OCI-M2 (cell line): ENCODE measurements around the gene OR2J1.
"Not testable (repeated sequence)": the region's sequence is repeated elsewhere in the genome, so short reads cannot be mapped to it uniquely, and the experiment has no call there.

Experiments used
- DNase-seq: peaks from one replicate; lab custom pipeline; 2025; ENCODE audit not compliant: unreplicated experiment; lab: John Stamatoyannopoulos, UW

The OR2J1 gene

DNA sequence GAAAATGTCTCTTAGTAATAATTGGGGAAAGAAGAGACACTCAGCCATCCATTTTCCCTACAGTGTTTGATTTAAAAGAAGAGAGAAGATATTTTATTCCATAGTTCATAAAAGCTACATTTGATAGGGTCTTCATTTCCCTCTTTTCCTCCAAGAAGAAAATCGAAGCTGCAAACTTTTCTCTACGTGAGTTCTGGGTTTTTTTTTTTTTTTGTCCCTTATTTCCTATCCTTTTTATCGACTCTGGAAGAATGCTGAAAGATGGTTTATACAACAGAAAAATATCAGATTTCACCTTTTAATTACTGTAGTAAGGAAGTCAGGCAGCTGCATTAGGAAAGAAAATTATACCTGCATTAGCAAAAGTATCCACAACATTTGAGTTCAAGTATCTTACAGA lies at the start of gene OR2J1:
OR2J1 (plus strand) TSS at position 301 of the 400 bp plus-strand sequence. CDS start 1,453 bp downstream, outside the sequence.
- no peak for DNase-seq

DNA sequence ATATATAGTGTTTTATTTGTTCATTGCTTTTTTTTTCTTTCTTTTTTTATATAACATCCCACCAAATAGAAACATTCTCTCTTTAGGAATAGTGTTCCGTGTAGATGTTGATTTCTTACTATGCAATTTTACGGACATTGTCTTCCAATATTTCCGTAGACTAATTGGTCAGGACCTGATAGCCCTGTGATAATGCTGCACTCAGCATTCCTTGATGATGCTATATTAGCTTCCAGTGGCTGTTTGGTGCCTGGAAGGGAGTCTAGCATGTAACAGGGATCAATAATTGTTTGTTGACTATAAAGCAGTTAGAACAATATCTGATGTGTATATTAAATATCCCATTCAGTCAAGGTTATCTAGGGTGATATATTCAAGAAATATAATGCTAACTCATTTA lies 47.6 kb upstream of the OR2J1 start:
- DNase-seq: no peak

GRCh38 chr6:29071831-29072723 lies 27.2 kb upstream of the OR2J1 start:
- DNase-seq: no peak

GRCh38 chr6:29079203-29079602 lies 20.1 kb upstream of the OR2J1 start:
- DNase-seq: no peak

DNA sequence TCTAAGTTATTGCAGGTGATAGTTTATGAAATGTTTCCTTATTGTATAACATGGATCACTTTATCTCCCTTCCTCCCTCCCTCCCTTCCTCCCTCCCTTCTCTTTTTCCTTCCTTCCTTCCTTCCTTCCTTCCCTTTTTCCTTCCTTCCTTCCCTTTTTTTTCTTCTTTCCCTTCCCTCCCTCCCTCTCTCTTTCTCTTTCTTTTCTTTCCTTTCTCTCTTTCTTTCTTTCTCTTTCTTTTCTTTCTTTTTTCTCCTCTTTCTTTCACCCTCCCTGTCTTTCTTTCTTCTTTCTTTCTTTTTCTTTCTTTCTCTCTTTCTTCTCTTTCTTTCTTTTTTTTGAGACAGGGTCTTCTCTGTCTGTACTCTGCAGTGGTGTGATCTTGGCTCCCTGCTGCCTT lies 18.0 kb upstream of the OR2J1 start:
- DNase-seq: no peak

DNA sequence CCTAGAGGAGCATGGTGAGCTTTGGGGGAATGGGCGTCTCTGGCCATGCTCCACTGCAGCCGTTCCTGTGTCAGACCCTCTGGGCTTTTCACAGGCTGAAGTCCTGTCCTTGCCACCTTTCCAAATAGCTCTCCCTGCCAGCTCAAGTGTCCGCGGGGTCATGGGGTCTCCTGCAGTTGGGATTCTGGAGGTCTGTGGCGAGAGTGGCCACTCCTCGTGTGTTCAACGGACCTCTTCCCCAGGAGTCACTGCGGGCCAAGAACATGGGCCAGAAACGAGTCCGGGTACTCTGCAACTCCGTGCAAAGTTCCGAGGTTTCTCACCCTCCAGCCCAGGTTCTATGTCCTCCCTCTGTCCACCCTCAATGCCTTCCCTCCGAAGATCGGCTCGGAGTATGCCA lies 16.8 kb upstream of the OR2J1 start:
- DNase-seq: no peak

DNA sequence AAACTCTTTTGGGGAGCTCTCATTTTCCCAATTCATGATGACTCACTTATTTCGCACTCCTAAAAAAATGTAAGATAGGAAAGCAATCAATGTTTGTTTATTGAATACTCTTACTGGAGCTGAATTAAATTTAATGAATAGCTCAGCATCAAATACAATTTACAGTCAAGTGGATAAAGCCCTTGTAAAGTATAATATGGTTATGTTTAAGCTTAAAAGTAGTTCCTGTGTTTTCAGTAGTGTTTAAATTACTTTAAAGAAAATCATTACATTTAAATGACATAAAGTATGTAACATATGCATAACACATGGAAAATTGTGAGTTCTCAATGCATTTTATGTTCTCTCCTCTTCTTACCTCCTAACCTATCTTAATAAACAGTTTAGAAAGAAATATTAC lies 12.1 kb upstream of the OR2J1 start, which contains the start of gene OR2B3:
OR2B3 (minus strand) TSS at position 101 of the 400 bp plus-strand sequence; CDS start at position 36, 65 bp downstream.
- DNase-seq: no peak

DNA sequence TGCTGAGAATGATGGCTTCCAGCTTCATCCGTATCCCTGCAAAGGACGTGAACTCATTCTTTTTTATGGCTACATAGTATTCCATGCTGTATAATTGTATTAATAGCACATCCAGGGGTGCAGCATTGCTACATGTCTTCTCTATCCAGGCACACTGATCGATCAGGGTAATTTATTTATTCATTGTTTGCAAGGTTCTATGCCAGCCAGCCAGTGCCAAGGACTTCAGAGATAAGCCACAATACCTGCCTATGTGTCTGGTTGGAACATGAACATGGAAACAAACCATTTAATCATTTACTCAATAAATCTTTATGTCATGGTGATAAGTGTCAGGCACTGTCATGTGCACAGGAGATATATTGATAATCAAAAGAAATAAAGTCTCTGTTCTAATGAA lies 6.3 kb upstream of the OR2J1 start:
- DNase-seq: no peak

GRCh38 chr6:29097803-29098202 lies 1.5 kb upstream of the OR2J1 start:
- no peak for DNase-seq

- DNase-seq: no peak
These were observed 8.5 kb downstream of the OR2J1 start, which contains the start of gene OR2J3 for GRCh38 chr6:29107758-29108157. Gene OR2J3, plus strand, starts transcription at chr6:29108058. Its CDS starts 3,833 bp downstream, at chr6:29111891.

GRCh38 chr6:29112135-29112534 lies 12.8 kb downstream of the OR2J1 start:
- no peak for DNase-seq

DNA sequence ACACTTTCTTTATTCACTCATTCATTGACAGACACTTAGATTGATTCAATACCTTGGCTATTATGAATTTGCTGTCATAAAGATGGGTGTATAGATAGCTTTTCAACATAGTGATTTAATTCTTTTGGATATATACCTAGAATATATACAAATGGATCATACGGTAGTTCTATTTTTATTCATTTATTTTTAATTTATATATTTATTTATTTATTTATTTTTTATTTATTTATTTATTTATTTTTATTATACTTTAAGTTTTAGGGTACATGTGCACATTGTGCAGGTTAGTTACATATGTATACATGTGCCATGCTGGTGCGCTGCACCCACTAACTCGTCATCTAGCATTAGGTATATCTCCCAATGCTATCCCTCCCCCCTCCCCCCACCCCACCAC lies 15.7 kb downstream of the OR2J1 start:
- not testable (repeated sequence) for DNase-seq

GRCh38 chr6:29129326-29130012 lies 30.2 kb downstream of the OR2J1 start:
- DNase-seq: no peak

DNA sequence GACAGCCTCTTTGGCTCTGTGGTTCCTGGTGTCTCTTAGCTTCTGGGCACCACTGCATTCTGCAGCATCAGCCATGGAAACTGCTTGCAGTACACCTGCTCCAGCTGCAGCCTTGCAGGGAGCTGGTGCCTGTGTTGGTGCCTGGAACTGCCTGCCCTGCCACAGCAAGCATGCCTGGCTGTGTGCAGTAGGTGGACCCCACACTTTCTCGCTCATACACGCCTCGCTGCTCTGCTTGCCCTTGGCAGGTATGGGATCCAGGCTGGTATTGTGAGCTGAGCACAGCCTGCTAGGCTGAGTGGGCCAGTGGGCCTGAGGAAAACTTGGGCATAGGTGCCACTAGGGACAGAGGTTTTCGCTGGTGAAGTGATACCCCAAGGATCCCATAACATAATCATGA lies 31.4 kb downstream of the OR2J1 start:
- no peak for DNase-seq

GRCh38 chr6:29131691-29132090 lies 32.4 kb downstream of the OR2J1 start:
- no peak for DNase-seq

GRCh38 chr6:29137724-29138123 lies 38.4 kb downstream of the OR2J1 start:
- DNase-seq: no peak

DNA sequence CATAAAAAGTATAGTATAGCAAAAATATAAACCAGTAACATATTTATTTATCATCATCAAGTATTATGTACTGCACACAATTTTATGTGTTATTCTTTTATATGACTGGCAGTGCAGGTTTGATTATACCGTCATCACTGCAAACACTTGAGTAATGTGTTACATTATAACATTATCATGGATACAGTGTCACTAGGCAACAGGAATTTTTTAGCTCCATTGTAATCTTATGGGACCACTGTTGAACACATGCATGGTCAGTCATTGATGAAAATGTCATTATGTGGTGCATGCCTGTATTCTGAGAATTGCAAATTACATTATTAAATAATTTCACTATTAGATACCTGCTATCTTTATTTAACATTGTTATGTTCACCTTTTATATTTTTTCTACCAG lies 42.3 kb downstream of the OR2J1 start:
- DNase-seq: no peak

- DNase-seq: no peak
These were observed 43.0 kb downstream of the OR2J1 start for GRCh38 chr6:29142309-29142708.

DNA sequence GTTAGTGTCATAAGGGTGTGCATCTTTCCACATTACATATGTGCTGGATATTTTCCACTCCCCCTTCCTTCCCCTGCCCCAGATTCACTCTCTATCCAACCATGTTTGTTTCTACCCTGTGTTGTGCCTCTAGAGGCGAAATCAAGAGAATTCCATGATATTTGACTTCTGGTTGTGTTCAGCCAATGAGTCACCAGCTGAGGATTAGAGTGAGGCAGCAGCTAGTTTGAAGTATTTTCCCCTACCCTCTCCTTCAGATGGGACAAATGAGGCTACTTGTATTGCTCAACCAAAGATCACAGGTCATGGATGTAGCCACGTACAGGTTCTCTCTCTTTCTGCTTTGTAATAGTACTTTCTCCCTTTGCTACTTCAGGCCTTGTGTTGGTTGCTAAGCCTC lies 46.9 kb downstream of the OR2J1 start:
- DNase-seq: no peak

GRCh38 chr6:29147074-29147473 lies 47.8 kb downstream of the OR2J1 start:
- DNase-seq: no peak

GRCh38 chr6:29149444-29149843 lies 50.2 kb downstream of the OR2J1 start:
- DNase-seq: not testable (repeated sequence)
